A204.1 (cell line): Measurements from ENCODE around the gene INPP1.

Source experiments
- FAIRE-seq: peaks from 2 replicates; lab custom pipeline; 2012; peaks lifted over from hg19 to GRCh38; lab: Jason Lieb, UNC

INPP1 gene

DNA sequence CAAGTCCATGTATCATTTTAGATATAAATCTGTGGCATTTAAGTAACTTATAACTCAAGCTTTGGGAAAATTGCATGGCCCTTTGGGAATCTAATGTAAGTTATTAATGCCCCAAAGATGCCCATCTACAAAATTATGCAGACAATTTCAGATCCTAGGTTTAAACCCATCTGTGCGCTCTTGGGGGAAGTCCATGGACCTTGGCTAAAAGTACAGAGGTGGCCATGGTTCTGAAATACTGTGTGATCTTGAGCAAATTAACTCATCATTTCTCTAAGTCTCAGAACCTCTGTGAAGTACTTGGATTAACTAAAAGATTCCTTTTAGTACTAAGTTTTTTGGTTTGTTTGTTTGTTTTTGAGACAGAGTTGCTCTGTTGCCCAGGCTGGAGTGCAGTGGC lies 19.5 kb downstream of the INPP1 start:
- FAIRE-seq = no peak

GRCh38 chr2:190365499-190366204 lies 22.3 kb downstream of the INPP1 start:
- no peak for FAIRE-seq

GRCh38 chr2:190366248-190366753 lies 22.9 kb downstream of the INPP1 start:
- FAIRE-seq = no peak

DNA sequence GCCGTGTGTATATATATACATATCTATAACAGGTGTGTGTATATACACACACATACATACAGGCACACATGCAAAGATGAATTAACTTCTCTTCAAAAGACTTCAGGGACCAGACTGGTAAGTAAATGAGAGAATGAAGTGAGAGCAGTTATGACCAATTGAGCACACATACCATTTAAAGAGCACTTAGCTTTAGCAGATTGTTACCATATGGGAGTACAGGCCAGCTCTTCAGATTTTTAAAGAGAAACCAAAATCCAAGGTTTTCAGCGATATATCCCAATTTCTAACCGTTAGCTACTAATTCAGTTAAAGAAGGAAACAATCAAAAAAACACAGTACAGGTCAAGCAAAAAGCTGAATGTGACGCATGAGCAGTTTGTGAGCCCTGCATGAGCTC lies 23.7 kb downstream of the INPP1 start:
- no peak for FAIRE-seq

DNA sequence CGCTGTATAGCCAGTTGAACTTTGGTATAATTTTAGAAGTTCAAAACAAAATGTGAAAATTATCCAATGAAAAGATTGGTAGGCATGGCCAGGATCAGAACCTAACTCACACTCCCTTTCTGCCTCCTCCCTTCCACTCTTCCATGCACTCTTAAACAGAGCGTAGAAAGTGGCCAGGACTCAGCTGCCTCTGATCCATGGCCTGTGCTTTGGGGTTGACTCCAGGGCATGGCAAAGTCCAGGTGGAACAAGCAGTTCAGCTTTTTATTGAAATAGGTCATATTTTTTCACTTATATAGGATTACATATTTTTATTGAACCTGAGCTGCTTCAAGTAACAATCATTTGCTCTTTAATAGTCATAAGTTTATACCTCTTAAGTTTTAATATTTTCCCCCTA lies 26.2 kb downstream of the INPP1 start:
- FAIRE-seq = no peak

DNA sequence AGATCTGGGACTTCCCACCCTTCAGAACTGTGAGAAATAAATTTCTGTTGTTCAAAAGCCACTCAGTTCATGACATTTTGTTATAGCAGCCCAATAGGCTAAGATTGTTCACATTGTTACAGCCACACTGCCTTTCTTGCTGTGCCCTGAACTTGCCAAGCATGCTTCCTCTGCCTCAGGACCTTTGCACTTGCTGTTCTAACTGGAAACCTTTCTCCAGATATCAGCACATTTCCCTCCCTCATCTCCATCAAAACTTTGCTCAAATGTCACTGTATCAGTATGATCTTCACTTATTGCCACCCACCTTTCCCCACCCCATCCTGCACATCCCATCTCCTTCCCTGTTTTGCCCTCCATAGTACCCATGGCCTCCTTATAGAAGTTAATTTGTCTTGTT lies 32.7 kb downstream of the INPP1 start:
- no peak for FAIRE-seq

DNA sequence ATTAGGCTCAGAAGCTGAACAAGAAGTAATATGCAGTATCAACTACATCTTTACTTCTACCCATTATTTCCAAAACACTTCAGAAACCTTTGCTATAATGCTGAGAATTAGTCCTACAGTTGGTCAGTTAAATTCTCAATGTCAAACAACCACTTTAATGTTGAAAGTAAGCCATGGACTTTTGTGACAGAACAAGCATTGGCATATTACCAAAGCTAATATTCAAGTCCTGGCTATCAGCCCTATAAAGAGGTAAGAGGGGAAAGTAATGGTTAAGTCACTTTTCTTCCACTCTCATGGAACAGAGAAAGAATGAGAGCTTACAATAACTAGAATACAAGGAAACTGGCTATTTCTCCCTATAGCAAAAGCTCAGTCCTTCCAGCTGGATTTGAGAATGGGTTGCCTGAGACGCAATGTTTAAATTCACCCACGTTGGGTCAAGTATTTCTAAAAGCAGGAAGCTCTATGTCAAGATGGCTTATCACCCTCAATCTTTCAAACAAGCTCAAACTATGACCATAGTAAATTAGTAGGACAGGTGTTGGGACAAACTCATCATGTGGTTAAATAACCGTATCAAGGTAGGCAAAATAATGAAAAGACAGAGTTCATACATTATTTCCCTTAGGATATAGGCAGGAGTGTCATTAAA lies 33.3 kb downstream of the INPP1 start:
- FAIRE-seq = no peak

DNA sequence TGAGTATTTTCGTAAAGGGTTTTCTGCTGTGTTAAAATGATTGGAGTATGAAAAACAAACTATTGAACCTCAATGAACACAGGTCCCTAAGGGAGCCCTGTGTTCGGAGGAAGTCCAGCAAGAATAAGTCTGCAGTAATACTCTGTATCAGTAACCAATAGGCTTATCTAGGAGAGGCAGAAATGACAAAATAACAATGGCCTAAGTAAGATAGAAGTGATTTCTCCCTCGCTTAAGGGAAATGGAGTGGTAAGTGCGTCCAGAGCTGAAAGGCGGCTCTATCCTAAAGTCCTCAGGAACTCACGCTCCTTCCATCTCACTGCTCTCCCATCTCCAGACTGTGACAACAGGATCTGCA lies 35.5 kb downstream of the INPP1 start:
- FAIRE-seq = no peak

- no peak for FAIRE-seq
Measured at GRCh38 chr2:190379249-190379964, 36.0 kb downstream of the INPP1 start.

DNA sequence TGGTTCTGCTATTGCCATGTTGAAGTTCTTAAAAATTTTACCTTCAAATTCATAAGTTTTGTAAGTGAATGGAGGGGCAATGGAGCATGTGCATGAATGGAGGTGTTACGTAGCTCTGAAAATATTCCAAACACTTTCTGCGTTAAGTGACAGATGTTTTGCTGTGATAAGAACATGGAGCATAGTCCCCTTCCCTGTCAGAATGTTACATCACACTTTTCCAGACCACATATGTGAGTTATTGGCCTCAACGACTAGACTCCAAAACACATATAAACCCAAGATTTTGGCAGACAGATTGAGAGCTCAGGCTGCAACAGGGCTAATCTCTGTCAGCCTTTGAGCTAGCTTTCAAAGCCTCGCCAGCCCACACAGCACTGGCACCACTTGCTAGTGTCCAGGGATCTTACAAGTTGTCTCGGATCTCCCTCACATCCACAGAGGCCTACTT lies 37.6 kb downstream of the INPP1 start:
- FAIRE-seq = no peak

- no peak for FAIRE-seq
Measured at GRCh38 chr2:190382851-190383250, 39.5 kb downstream of the INPP1 start.

- no peak for FAIRE-seq
Measured at GRCh38 chr2:190387422-190387821, 44.0 kb downstream of the INPP1 start.

GRCh38 chr2:190396271-190396670 lies 52.9 kb downstream of the INPP1 start:
- FAIRE-seq = no peak

DNA sequence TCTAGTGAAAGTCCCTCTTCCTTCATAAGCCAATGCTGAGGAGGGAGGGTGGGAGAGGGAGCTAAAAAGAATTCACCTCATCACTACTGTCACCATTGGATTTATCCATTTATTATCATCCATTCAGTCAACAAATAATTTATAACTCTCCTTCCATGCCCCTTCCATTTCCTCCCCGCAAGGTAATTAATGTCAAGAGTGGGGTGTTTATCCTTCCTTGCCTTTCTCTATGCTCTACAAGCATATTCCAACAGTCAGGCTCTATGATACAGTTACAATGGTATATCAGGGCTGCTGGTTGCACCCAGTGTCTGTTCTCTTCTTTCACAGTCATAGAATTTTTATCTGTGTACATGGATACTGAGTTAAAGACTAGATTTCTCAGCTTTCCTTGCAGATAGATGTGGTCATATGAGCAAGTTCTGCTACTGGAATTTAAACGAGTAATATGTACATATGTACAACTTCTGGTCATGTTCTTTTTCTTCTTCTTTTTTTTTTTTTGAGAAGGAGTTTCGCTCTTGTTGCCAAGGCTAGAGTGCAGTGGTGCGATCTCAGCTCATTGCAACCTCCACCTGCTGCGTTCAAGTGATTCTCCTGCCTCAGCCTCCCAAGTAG lies 59.7 kb downstream of the INPP1 start:
- FAIRE-seq = no peak

GRCh38 chr2:190404487-190404886 lies 61.1 kb downstream of the INPP1 start:
- FAIRE-seq = no peak

- no peak for FAIRE-seq
Measured at GRCh38 chr2:190405070-190405469, 61.7 kb downstream of the INPP1 start.

DNA sequence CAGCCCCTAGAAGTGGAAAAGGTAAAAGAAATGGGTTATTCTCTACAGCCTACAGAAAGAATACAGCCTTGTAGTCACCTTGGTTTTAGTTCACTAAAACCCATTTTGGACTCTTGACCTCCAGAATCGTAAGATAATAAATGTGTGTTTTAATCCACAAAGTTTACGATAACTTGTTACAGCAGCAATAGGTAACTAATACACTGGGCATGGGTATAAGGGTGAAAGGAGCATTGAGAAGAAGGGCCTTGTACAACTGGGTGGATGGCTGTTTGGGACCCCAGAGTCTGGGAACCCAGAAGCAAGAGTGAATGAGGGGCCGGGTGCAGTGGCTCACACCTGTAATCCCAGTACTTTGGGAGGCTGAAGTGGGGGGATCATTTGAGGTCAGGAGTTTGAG lies 62.6 kb downstream of the INPP1 start:
- no peak for FAIRE-seq

GRCh38 chr2:190406805-190407204 lies 63.4 kb downstream of the INPP1 start:
- FAIRE-seq = no peak

DNA sequence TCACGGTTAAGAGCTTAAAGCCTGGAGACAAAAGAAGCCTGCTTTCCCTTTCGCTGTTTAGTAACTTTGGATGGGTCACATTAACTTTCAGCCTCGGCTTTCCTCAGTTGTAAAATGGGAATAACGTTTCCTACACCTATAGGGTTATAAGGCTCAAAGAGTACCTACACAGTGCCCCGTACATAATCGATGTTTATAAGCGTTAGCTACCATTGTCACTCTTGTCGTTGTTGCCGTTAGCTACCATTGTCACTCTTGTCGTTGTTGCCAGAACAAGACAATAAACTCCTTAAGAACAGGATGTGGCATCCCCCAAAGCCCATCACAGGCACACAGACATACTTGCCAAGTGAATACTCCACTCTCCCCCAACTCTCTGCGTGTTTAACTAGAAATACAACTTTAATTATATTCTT lies 63.9 kb downstream of the INPP1 start:
- FAIRE-seq = no peak

GRCh38 chr2:190407662-190408537 lies 64.5 kb downstream of the INPP1 start, which contains the start of gene MFSD6:
Gene MFSD6 (plus strand): TSS chr2:190408355. CDS start chr2:190436030, 27,675 bp downstream.
- no peak for FAIRE-seq

- FAIRE-seq = no peak
Measured at GRCh38 chr2:190408538-190409271, 65.3 kb downstream of the INPP1 start.
